Measurements from ENCODE around the gene AHCYL2. TPM values are rescaled to one million over a fixed set of nuclear protein-coding genes. Genes with fewer than 3 reads are reported as not detected.
"Not testable (repeated sequence)": the region's sequence is repeated elsewhere in the genome, so short reads cannot be mapped to it uniquely, and the experiment has no call there.

The AHCYL2 gene
- total RNA-seq, 1 experiment from 2014 or later: 30.1 TPM

GRCh38 chr7:129383542-129384132 is 158.8 kb downstream of the AHCYL2 start:
- no peak for DNase-seq (ENCODE audit: low read depth, low spot score)
- in situ Hi-C loops (cut with HindIII; ENCODE audit: low pct_unique_long_range_greater_than_20kb, low sequenced_read_pairs): no loop called here

- in situ Hi-C loops (cut with HindIII; ENCODE audit: low pct_unique_long_range_greater_than_20kb, low sequenced_read_pairs): no loop called here
- no peak for DNase-seq (ENCODE audit: low read depth, low spot score)
Observed at GRCh38 chr7:129385116-129385515, 160.3 kb downstream of the AHCYL2 start.

DNA sequence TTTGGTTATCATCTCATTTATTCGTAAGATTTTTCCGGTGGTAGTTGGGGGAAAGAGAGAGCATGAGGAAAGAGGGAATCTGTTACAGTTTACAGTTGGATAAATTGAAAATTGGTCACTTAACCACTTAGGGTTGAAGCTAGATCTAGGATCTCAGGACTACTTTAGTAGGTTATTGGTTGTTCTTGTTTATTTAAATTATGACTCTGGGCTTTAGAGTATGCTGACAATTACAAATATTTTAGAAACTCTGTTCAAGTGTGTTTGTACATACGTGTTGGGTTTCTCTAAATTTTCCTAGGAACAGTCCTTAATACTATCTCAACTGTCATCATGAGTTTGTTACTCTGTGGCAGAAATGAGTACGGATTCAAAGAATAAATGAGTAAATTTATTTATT is 160.8 kb downstream of the AHCYL2 start:
- in situ Hi-C loops (cut with HindIII; ENCODE audit: low pct_unique_long_range_greater_than_20kb, low sequenced_read_pairs): no loop called here
- no peak for DNase-seq (ENCODE audit: low read depth, low spot score)

- in situ Hi-C loops (cut with HindIII; ENCODE audit: low pct_unique_long_range_greater_than_20kb, low sequenced_read_pairs): no loop called here
- DNase-seq (ENCODE audit: low read depth, low spot score): no peak
Observed at GRCh38 chr7:129386506-129386905, 161.7 kb downstream of the AHCYL2 start.

DNA sequence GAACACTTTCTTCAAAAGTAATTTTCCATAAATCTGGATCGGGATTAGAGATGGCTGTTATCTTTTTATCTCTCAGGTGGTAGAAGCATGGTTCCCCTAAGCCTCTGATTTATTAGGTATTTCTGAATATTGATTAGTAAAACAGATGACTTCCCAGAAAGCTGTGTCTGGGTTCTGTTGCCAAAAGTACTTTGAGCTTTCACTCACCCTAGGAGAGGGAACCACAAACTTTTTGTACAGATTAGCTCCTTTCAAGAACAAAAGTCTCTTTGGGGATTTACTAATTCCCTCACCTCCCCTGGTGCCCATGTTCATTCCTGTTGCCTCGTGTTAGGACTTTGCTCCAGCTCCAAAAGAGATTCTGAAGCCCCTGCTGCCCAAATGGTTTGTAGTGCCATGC is 162.7 kb downstream of the AHCYL2 start:
- no peak for DNase-seq (ENCODE audit: low read depth, low spot score)
- in situ Hi-C loops (cut with HindIII; ENCODE audit: low pct_unique_long_range_greater_than_20kb, low sequenced_read_pairs): no loop called here

- in situ Hi-C loops (cut with HindIII; ENCODE audit: low pct_unique_long_range_greater_than_20kb, low sequenced_read_pairs): no loop called here
- peak; percentile 83 for DNase-seq (ENCODE audit: low read depth, low spot score)
Observed at GRCh38 chr7:129388333-129389098, 163.7 kb downstream of the AHCYL2 start.

GRCh38 chr7:129389829-129390228 is 165.0 kb downstream of the AHCYL2 start:
- no peak for DNase-seq (ENCODE audit: low read depth, low spot score)
- in situ Hi-C loops (cut with HindIII; ENCODE audit: low pct_unique_long_range_greater_than_20kb, low sequenced_read_pairs): no loop called here

GRCh38 chr7:129390314-129390713 is 165.5 kb downstream of the AHCYL2 start:
- no peak for DNase-seq (ENCODE audit: low read depth, low spot score)
- in situ Hi-C loops (cut with HindIII; ENCODE audit: low pct_unique_long_range_greater_than_20kb, low sequenced_read_pairs): no loop called here

GRCh38 chr7:129391546-129392171 is 166.8 kb downstream of the AHCYL2 start:
- DNase-seq (ENCODE audit: low read depth, low spot score): peak; percentile 44
- in situ Hi-C loops (cut with HindIII; ENCODE audit: low pct_unique_long_range_greater_than_20kb, low sequenced_read_pairs): no loop called here

DNA sequence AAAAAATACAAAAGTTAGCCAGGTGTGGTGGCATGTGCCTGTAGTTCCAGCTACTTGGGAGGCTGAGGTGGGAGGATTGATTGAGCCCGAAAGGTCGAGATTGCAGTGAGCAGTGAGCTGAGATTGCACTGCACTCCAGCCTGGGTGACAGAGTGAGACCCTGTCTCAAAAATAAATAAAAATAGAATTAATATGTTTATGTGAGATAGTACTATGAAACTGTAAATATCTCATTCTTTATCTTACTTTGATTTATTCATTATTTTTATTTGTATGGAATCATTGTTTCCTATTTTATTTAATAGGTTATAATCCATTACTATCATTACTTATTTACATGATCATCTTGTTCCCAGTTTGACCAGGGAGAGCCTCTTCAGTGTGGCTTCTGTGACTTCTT is 168.4 kb downstream of the AHCYL2 start:
- in situ Hi-C loops (cut with HindIII; ENCODE audit: low pct_unique_long_range_greater_than_20kb, low sequenced_read_pairs): no loop called here
- no peak for DNase-seq (ENCODE audit: low read depth, low spot score)

- in situ Hi-C loops (cut with HindIII; ENCODE audit: low pct_unique_long_range_greater_than_20kb, low sequenced_read_pairs): no loop called here
- no peak for DNase-seq (ENCODE audit: low read depth, low spot score)
Observed at GRCh38 chr7:129394101-129394500, 169.3 kb downstream of the AHCYL2 start.

- in situ Hi-C loops (cut with HindIII; ENCODE audit: low pct_unique_long_range_greater_than_20kb, low sequenced_read_pairs): no loop called here
- peak; percentile 50 for DNase-seq (ENCODE audit: low read depth, low spot score)
Observed at GRCh38 chr7:129394982-129395914, 170.4 kb downstream of the AHCYL2 start.

DNA sequence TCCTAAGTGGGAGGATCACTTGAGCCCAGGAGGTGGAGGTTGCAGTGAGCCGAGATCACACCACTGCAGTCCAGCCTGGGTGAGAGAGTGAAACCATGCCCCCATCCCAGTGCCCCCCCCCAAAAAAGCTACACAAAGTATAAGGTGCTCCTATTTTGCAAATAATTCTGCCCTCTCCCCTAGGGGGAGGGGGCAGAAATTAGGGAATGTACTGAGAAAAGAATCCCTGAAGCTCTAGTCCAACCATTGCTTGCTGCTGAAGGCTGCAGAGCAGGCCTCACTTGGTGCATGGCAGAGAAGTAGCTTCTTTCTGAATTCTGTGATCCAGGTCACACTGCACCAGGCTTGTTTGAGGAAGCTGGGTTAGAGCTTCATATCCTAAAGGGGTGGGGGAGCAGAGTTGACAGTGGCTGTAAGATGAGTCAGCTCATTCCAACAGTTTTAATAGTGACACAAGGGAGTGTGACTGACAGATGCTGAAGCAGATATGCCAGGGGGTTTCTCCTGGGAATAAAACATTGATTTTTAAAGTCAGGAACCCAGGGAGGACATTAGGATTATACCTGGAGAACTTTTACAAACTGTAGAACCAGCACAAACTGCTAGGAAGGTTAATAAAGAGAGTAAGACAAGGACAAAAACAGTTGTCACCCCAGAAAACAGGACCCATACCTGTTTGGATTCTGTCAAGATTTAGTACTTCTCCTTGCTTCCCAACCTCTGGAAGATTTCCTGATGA is 176.6 kb downstream of the AHCYL2 start:
- in situ Hi-C loops (cut with HindIII; ENCODE audit: low pct_unique_long_range_greater_than_20kb, low sequenced_read_pairs): no loop called here
- no peak for DNase-seq (ENCODE audit: low read depth, low spot score)

DNA sequence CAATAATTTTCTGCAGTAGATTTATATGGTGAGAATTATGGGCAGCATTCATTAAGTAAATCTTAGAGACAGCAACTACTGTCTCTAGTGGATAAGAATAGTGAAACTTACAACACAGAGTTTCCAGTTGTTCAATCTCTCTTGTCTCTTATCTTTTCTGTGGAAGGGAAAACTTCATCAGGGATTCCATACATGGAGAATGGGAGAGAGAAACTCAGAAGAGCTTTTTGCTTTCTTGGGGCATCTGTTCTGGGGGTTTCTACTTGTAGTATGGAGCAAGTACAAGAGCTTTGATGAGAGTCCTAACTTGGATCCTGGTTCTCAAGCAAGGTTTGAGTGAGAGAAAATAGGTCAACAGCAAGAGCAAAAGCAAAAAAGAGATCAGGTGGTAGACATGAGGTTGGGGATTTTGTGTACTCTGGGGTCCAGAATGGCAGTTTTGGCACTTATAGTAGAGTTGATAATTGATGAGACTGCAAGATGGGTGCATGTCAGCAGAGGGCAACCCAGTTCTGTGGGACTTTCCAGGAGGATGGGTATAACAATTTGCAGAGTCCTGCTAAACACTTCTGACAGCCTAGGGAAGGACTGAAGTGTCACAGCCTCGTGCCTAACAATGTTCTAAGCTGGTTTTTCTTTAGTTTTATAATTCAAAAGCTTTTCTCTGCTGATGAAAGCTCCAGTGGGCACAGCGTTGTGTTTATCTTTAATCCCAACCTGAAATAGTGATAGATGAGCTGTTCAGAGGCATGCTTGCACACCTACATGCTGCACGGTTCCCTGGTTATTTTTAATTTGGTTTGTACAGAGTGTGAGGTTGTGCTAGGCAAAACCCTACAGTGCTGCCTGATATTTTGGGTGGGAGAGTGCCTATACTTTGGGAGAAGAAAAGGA is 177.4 kb downstream of the AHCYL2 start:
- in situ Hi-C loops (cut with HindIII; ENCODE audit: low pct_unique_long_range_greater_than_20kb, low sequenced_read_pairs): no loop called here
- DNase-seq (ENCODE audit: low read depth, low spot score): peak; percentile 73

DNA sequence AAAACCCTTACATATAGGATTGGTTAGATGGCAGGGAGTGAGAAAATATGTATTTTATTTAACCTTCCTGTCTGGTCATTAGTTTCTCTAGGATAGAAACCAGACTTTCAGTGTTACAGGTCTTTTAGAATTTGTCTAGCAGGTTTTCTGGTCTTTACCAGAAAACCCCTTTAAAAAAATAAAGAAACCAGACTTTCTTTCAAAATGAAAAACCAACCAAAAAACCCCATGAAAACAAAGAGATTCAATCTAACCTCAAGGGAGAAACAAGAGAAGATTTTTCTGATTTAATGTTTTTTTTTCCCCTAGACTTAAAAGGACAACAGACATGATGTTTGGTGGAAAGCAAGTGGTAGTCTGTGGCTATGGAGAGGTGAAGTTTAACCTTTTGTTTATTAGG is 180.7 kb downstream of the AHCYL2 start:
- in situ Hi-C loops (cut with HindIII; ENCODE audit: low pct_unique_long_range_greater_than_20kb, low sequenced_read_pairs): no loop called here

GRCh38 chr7:129410238-129410637 is 185.4 kb downstream of the AHCYL2 start:
- DNase-seq (ENCODE audit: low read depth, low spot score); in situ Hi-C loops (cut with HindIII; ENCODE audit: low pct_unique_long_range_greater_than_20kb, low sequenced_read_pairs): not testable (repeated sequence)

More for the DNA sequence above, 180.7 kb downstream of the AHCYL2 start:
- DNase-seq (ENCODE audit: low read depth, low spot score): no peak
